Measurements from ENCODE around the gene CDH8.

- TF ChIP-seq CTCF (IDR thresholded peaks at IDR 0.05; ENCODE audit: low read depth, low read length, poor library complexity, severe bottlenecking), result no peak
- no peak for TF ChIP-seq EZH2phosphoT487 (IDR thresholded peaks at IDR 0.05; ENCODE audit: borderline replicate concordance, low read length)
These were observed 272.2 kb downstream of the CDH8 start for GRCh38 chr16:61763991-61764390.

All from DOHH2 (cell line).